Erythroblast (primary cell): ENCODE data around the gene ZNF684.

ENCODE experiments used
- GATA1 ChIP-seq: IDR thresholded peaks from 2 replicates; pipeline ENCODE4 v1.6.1; 2011; ENCODE audit warnings: low read depth, mild to moderate bottlenecking, control low read depth, low read length, moderate library complexity
- POLR2A ChIP-seq: IDR thresholded peaks from 2 replicates; pipeline ENCODE4 v1.6.1; 2011; ENCODE audit warnings: mild to moderate bottlenecking, low read length

- TF ChIP-seq GATA1 (no peak), POLR2A (no peak)
These were observed 7.9 kb downstream of the ZNF684 start for GRCh38 chr1:40539338-40539737.
